ENCODE data around the gene AMZ1.
A peak's percentile ranks its signal among the peaks of the same experiment; 100 is the strongest.

AMZ1 gene

GRCh38 chr7:2760098-2760889 is 72.3 kb downstream of the AMZ1 start:
- peak; percentile 58 for DNase-seq (ENCODE audit: low read depth)
- H3K4me3 ChIP-seq (ENCODE audit: low read length) = no peak overlapping the region
- TF ChIP-seq CTCF (conservative IDR thresholded peaks at IDR 0.05; ENCODE audit: low read length) = peak; percentile 62

- TF ChIP-seq CTCF (conservative IDR thresholded peaks at IDR 0.05; ENCODE audit: low read length) = no peak; the same call in 1 of the 2 replicates
- H3K4me3 ChIP-seq (ENCODE audit: low read length) = no peak overlapping the region
- peak; percentile 46 for DNase-seq (ENCODE audit: low read depth)
These were observed 73.2 kb downstream of the AMZ1 start for GRCh38 chr7:2761131-2761624.

GRCh38 chr7:2761801-2762497 is 73.9 kb downstream of the AMZ1 start:
- no peak for TF ChIP-seq CTCF (conservative IDR thresholded peaks at IDR 0.05; ENCODE audit: low read length)
- no peak overlapping the region for H3K4me3 ChIP-seq (ENCODE audit: low read length)
- DNase-seq (ENCODE audit: low read depth) = no peak

GRCh38 chr7:2763597-2763996 is 75.6 kb downstream of the AMZ1 start:
- no peak for TF ChIP-seq CTCF (conservative IDR thresholded peaks at IDR 0.05; ENCODE audit: low read length)
- no peak for DNase-seq (ENCODE audit: low read depth)

GRCh38 chr7:2764621-2765020 is 76.6 kb downstream of the AMZ1 start:
- TF ChIP-seq CTCF (conservative IDR thresholded peaks at IDR 0.05; ENCODE audit: low read length) = no peak
- no peak for DNase-seq (ENCODE audit: low read depth)
- no peak overlapping the region for H3K4me3 ChIP-seq (ENCODE audit: low read length)

More at GRCh38 chr7:2763597-2763996, 75.6 kb downstream of the AMZ1 start:
- no peak overlapping the region for H3K4me3 ChIP-seq (ENCODE audit: low read length)

Data from AG10803 (cell line).